Measurements from ENCODE around the gene IL6R. TPM values are rescaled to one million over a fixed set of nuclear protein-coding genes. Genes with fewer than 3 reads are reported as not detected.

Gene IL6R
- total RNA-seq, 4 donors from 2014 or later, result 31.6 to 53.7 (median 33.5) TPM

DNA sequence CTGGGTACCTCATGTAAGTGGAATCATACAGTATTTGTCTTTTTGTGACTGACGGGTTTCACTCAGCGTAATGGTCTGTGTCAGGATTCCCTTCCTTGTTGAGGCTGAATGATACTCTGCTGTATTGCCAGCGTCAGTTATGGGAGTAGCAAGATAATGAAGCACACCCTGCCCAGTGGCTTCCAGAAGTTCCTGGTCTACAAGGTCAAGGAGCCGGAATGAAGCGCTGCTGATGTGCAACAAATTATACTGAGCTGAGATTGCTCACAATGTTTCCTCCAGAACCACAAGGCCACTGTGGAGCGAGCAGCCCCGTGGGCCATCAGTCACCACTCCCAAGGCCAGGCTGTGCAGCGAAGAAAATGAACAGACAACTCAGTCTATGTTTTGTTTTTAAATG lies 72.9 kb downstream of the IL6R start:
- Histone ChIP-seq H3K27ac (peak overlapping the region in 2 of 4 donors; percentile 12 to 34), H3K27me3 (no peaks in the 10 kb centered on the region), H3K36me3 (no peaks in the 10 kb centered on the region), H3K4me1 (peaks cover 0 to 52% (median 13%) of the 10 kb centered on the region in 4 donors), H3K9me3 (no peaks in the 10 kb centered on the region), H3K4me3 (no peak overlapping the region)
- TF ChIP-seq, protein P1, sequence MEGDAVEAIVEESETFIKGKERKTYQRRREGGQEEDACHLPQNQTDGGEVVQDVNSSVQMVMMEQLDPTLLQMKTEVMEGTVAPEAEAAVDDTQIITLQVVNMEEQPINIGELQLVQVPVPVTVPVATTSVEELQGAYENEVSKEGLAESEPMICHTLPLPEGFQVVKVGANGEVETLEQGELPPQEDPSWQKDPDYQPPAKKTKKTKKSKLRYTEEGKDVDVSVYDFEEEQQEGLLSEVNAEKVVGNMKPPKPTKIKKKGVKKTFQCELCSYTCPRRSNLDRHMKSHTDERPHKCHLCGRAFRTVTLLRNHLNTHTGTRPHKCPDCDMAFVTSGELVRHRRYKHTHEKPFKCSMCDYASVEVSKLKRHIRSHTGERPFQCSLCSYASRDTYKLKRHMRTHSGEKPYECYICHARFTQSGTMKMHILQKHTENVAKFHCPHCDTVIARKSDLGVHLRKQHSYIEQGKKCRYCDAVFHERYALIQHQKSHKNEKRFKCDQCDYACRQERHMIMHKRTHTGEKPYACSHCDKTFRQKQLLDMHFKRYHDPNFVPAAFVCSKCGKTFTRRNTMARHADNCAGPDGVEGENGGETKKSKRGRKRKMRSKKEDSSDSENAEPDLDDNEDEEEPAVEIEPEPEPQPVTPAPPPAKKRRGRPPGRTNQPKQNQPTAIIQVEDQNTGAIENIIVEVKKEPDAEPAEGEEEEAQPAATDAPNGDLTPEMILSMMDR (IDR thresholded peaks at IDR 0.05), result no peak
- TF ChIP-seq EP300 (IDR thresholded peaks at IDR 0.05) (no peak), POLR2A (IDR thresholded peaks at IDR 0.05) (no peak)
- DNase-seq (ENCODE audit: low spot score in 2 of 2), result no peak
- 85 to 86% methylated on average over 8 of the region's 8 CpGs for WGBS, 2 donors

GRCh38 chr1:154478639-154479038 lies 73.5 kb downstream of the IL6R start:
- Histone ChIP-seq H3K9me3 (no peaks in the 10 kb centered on the region), H3K36me3 (no peaks in the 10 kb centered on the region), H3K27me3 (no peaks in the 10 kb centered on the region), H3K27ac (peak overlapping the region in 2 of 4 donors; percentile 12 to 36), H3K4me1 (peaks cover 0 to 52% (median 13%) of the 10 kb centered on the region in 4 donors), H3K4me3 (no peak overlapping the region)
- WGBS, 2 donors, result 55 to 59% methylated on average over 5 of the region's 5 CpGs
- no peak for DNase-seq (ENCODE audit: low spot score in 2 of 2)
- no peak for TF ChIP-seq EP300 (IDR thresholded peaks at IDR 0.05)
- TF ChIP-seq, protein P1 (IDR thresholded peaks at IDR 0.05), result peak in 1 of 5 experiments; percentile 22

GRCh38 chr1:154479764-154480421 lies 74.8 kb downstream of the IL6R start:
- TF ChIP-seq POLR2A (IDR thresholded peaks at IDR 0.05), result no peak
- peak in 1 of 2 donors; percentile 60 for TF ChIP-seq EP300 (IDR thresholded peaks at IDR 0.05)
- TF ChIP-seq, protein P1 (IDR thresholded peaks at IDR 0.05), result peak; percentile 91 to 97 (median 93)
- no peaks in the 10 kb centered on the region for H3K27me3 ChIP-seq
- H3K9me3 ChIP-seq, result no peaks in the 10 kb centered on the region
- DNase-seq (ENCODE audit: low spot score in 2 of 2), result peak; percentile 33 to 94
- WGBS, 2 donors, result 22 to 25% methylated on average over 9 of the region's 9 CpGs
- H3K4me1 ChIP-seq, result peaks cover 0 to 40% (median 8%) of the 10 kb centered on the region in 4 donors
- no peak overlapping the region for H3K4me3 ChIP-seq
- H3K36me3 ChIP-seq, result no peaks in the 10 kb centered on the region
- H3K27ac ChIP-seq, result peak overlapping the region in 3 of 4 donors; percentile 14 to 70 (median 20)

- WGBS, 2 donors, result 33 to 38% methylated on average over 1 of the region's 1 CpG
- Histone ChIP-seq H3K9me3 (no peaks in the 10 kb centered on the region), H3K4me1 (peaks cover 0 to 30% (median 7%) of the 10 kb centered on the region in 4 donors), H3K36me3 (no peaks in the 10 kb centered on the region), H3K4me3 (no peak overlapping the region), H3K27me3 (no peaks in the 10 kb centered on the region), H3K27ac (peak overlapping the region; percentile 14 to 70 (median 17))
- TF ChIP-seq, protein P1 (IDR thresholded peaks at IDR 0.05), result no peak
- TF ChIP-seq POLR2A (IDR thresholded peaks at IDR 0.05) (no peak), EP300 (IDR thresholded peaks at IDR 0.05) (no peak)
- DNase-seq (ENCODE audit: low spot score in 2 of 2), result no peak
Measured at GRCh38 chr1:154481053-154481452, 75.9 kb downstream of the IL6R start.

- Histone ChIP-seq H3K9me3 (no peaks in the 10 kb centered on the region), H3K27me3 (peaks cover 0 to 4% of the 10 kb centered on the region in 2 donors), H3K4me1 (peaks cover 0 to 25% (median 7%) of the 10 kb centered on the region in 4 donors), H3K4me3 (no peak overlapping the region), H3K27ac (peak overlapping the region in 1 of 4 donors; percentile 20), H3K36me3 (no peaks in the 10 kb centered on the region)
- WGBS, 2 donors, result 82 to 85% methylated on average over 14 of the region's 14 CpGs
- DNase-seq (ENCODE audit: low spot score in 2 of 2), result no peak
- TF ChIP-seq, protein P1 (IDR thresholded peaks at IDR 0.05), result no peak
- TF ChIP-seq POLR2A (IDR thresholded peaks at IDR 0.05) (no peak), EP300 (IDR thresholded peaks at IDR 0.05) (no peak)
Measured at GRCh38 chr1:154483941-154484803, 79.0 kb downstream of the IL6R start.
